Amygdala (tissue), 56 donors: ENCODE measurements around the gene RPL36A.

Experiments
- DNase-seq, 56 donors: peaks; one replicate each; lab custom pipeline; 2025; lab: John Stamatoyannopoulos, UW

RPL36A gene

DNA sequence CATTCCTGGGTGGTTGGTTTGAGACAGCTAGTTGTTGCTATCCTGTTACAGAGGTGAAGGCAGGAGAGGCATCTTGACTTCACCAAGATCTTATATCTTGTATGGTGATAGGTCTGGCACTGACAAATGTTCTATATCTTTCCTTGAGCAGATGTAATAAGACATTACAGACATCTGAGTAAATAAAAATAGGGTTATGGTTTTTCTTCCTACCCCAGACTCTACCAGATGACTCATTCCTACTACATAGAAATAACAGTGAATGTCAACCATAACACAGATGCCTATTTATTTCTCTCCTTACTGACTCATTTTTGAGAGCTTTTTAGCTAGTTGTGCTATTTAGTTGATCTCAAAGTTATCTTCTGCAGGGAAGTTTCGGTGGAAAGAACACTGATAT lies 39.1 kb downstream of the RPL36A start:
- no peak for DNase-seq

DNA sequence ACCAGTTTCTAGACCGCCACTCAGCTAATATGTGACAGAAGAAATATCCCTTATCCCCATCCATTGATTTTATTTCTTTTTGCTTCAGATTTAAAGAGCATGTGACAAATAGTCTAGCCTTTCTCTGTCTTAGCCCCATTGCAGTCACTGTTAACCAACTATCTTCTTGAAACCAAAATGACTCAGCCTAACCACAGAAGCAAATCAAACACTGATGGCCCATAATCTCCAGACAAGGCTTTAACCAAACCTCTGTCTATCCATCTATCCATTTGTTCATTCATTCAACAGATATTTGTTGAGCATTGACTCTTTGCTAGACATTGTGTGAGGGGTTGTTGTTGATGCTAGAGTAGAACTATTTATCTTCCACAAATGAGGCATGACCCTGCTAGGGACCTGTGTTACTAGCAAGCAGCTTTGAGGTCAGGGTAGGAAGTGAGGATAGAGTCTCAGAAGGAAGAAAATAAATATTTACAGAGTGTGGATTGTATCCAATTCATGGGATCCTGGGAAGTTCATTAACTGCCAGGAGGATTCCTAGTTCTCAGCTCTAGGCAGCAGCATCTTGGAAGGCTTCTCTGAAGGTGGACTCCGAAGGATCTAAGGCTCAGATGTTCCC lies 39.8 kb downstream of the RPL36A start:
- no peak for DNase-seq

- no peak for DNase-seq
Measured at GRCh38 chrX:101442085-101442484, 51.3 kb downstream of the RPL36A start.
